OCI-LY1 (cell line): Measurements from ENCODE around the gene SNTB2.

Experiments used
- H2AFZ ChIP-seq: fragments of 200-600 bp; sonication (generic), shearing (Covaris generic); 2 replicates; pipeline ENCODE4 v1.6.0; 2014; ENCODE audit warnings: antibody characterized with exemption, mild to moderate bottlenecking, low read length
- H3F3A ChIP-seq: fragments of 200-600 bp; sonication (generic), shearing (Covaris generic); 2 replicates; pipeline ENCODE4 v1.6.0; 2014; ENCODE audit warnings: mild to moderate bottlenecking, antibody characterized with exemption, low read length, moderate library complexity; ENCODE audit not compliant: insufficient read depth
- H3K27ac ChIP-seq: fragments of 200-600 bp; sonication (generic); 2 replicates; pipeline ENCODE4 v1.5.1; 2014; ENCODE audit warnings: low read length, mixed run types, mild to moderate bottlenecking, low read depth; ENCODE audit not compliant: poor library complexity, severe bottlenecking
- H3K27me3 ChIP-seq: fragments of 200-600 bp; sonication (generic); 2 replicates; pipeline ENCODE4 v1.6.0; 2014; ENCODE audit warnings: antibody characterized with exemption, mild to moderate bottlenecking, low read length, moderate library complexity; ENCODE audit not compliant: insufficient read depth
- H3K36me3 ChIP-seq: fragments of 200-600 bp; sonication (generic); 2 replicates; pipeline ENCODE4 v1.6.1; 2014; ENCODE audit warnings: mild to moderate bottlenecking, antibody characterized with exemption, low read length, moderate library complexity, mixed read lengths; ENCODE audit not compliant: insufficient read depth
- H3K4me1 ChIP-seq: fragments of 200-600 bp; sonication (generic); 2 replicates; pipeline ENCODE4 v1.5.1; 2014; ENCODE audit warnings: mild to moderate bottlenecking, low read length, moderate library complexity; ENCODE audit not compliant: insufficient read depth, severe bottlenecking
- H3K4me2 ChIP-seq: fragments of 200-600 bp; sonication (generic), shearing (Covaris generic); 2 replicates; pipeline ENCODE4 v1.6.1; 2014; ENCODE audit warnings: low read length
- H3K4me3 ChIP-seq: fragments of 200-600 bp; sonication (generic); 2 replicates; pipeline ENCODE4 v1.5.1; 2014; ENCODE audit warnings: low read length, low read depth, mild to moderate bottlenecking, mixed read lengths; ENCODE audit not compliant: poor library complexity, severe bottlenecking
- H3K79me2 ChIP-seq: fragments of 200-600 bp; shearing (Covaris generic); 2 replicates; pipeline ENCODE4 v1.6.1; 2016; ENCODE audit warnings: mixed run types, low read length, mixed read lengths; ENCODE audit not compliant: insufficient read depth
- H3K9ac ChIP-seq: fragments of 200-600 bp; sonication (generic), shearing (Covaris generic); 2 replicates; pipeline ENCODE4 v1.6.1; 2014; ENCODE audit warnings: mild to moderate bottlenecking, low read length, mixed read lengths
- H3K9me2 ChIP-seq: fragments of 200-600 bp; sonication (generic), shearing (Covaris generic); 2 replicates; pipeline ENCODE4 v1.6.1; 2014; ENCODE audit warnings: low read depth, mild to moderate bottlenecking, low read length, mixed read lengths
- H3K9me3 ChIP-seq: fragments of 200-600 bp; shearing (Covaris generic); 2 replicates; pipeline ENCODE4 v1.6.1; 2014; ENCODE audit warnings: low read length, mixed read lengths
- H4K20me1 ChIP-seq: fragments of 200-600 bp; sonication (generic), shearing (Covaris generic); 2 replicates; pipeline ENCODE4 v1.6.0; 2016; ENCODE audit warnings: mild to moderate bottlenecking, low read length; ENCODE audit not compliant: insufficient read depth
- EZH2 ChIP-seq: fragments of 200-600 bp; sonication (generic), shearing (Covaris generic); IDR thresholded peaks from 2 replicates; pipeline ENCODE4 v1.8.0; 2017; ENCODE audit warnings: borderline replicate concordance, mixed run types, mild to moderate bottlenecking, antibody characterized with exemption, low read length, moderate library complexity, mixed read lengths
- TF ChIP-seq, protein P1 (sequence below): fragments of 200-600 bp; sonication (generic), shearing (Covaris generic); IDR thresholded peaks from 2 replicates; pipeline ENCODE4 v1.5.1; 2017; ENCODE audit warnings: mild to moderate bottlenecking, antibody characterized with exemption, low read length, moderate library complexity, mixed read lengths

SNTB2 gene

DNA sequence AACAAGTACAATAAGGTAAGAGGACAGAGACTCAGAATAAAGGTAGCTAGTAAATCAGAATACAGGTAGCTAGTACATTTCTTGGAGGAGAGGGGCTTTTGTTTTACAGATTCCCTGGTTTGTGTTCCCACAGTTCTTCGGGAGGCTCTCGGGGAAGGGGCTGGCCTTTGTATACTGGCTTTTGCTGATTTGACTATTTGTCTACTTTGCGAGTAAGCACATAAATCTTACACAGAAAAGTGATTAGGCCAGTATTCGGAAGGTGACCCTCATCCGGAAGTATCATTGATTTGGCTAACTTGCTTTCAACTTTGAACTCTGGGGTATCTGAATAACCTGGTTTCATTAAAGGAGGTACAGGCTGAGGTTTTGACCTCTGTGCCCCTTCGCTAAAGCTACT is 21.4 kb upstream of the SNTB2 start:
- Histone ChIP-seq H3K9me2 (no peaks in the 10 kb centered on the region), H3K36me3 (peaks cover 91% of the 10 kb centered on the region), H3K9ac (no peak overlapping the region), H3K4me1 (no peaks in the 10 kb centered on the region), H3K4me3 (no peak overlapping the region), H4K20me1 (no peaks in the 10 kb centered on the region), H3K27me3 (no peaks in the 10 kb centered on the region), H3K27ac (no peak overlapping the region), H2AFZ (no peak overlapping the region), H3K79me2 (no peaks in the 10 kb centered on the region), H3F3A (no peaks in the 10 kb centered on the region), H3K4me2 (no peak overlapping the region), H3K9me3 (no peaks in the 10 kb centered on the region)
- TF ChIP-seq, protein P1, sequence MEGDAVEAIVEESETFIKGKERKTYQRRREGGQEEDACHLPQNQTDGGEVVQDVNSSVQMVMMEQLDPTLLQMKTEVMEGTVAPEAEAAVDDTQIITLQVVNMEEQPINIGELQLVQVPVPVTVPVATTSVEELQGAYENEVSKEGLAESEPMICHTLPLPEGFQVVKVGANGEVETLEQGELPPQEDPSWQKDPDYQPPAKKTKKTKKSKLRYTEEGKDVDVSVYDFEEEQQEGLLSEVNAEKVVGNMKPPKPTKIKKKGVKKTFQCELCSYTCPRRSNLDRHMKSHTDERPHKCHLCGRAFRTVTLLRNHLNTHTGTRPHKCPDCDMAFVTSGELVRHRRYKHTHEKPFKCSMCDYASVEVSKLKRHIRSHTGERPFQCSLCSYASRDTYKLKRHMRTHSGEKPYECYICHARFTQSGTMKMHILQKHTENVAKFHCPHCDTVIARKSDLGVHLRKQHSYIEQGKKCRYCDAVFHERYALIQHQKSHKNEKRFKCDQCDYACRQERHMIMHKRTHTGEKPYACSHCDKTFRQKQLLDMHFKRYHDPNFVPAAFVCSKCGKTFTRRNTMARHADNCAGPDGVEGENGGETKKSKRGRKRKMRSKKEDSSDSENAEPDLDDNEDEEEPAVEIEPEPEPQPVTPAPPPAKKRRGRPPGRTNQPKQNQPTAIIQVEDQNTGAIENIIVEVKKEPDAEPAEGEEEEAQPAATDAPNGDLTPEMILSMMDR: no peak
- TF ChIP-seq EZH2: no peak

DNA sequence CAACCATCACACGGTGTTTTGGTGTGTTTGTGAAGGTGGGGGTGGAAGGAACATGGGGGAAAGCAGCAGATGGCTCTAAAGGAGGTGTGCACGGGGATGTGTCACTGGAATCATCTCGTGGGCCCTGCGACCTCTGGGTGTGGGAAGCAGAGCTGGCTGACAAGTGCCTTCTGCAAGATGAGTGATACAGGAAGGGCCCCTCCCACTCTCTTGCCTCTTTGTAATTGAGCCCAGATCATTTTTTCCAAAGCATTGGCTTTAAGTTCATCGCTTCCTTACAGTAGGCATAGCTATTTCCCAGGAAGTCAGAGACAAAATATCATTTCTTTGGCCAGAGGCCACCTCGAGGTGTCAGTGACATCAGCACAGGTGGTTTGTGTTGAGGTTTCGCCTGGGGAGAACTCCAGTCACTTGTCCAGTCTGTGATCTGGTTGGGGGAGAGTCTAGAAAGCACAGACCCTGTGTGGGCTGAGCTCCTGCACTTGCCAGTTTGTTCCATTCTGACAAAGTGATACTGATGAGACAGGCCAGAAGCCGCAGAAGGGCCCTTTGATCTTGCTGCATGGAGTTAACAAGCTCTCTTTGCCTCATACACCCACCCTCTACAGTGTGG is 20.6 kb upstream of the SNTB2 start:
- Histone ChIP-seq H3K4me3 (no peak overlapping the region), H3K9me3 (no peaks in the 10 kb centered on the region), H3K79me2 (no peaks in the 10 kb centered on the region), H3K4me1 (no peaks in the 10 kb centered on the region), H3F3A (no peaks in the 10 kb centered on the region), H3K4me2 (no peak overlapping the region), H2AFZ (no peak overlapping the region), H3K27me3 (no peaks in the 10 kb centered on the region), H3K9me2 (no peaks in the 10 kb centered on the region), H3K36me3 (peaks cover 87% of the 10 kb centered on the region), H4K20me1 (no peaks in the 10 kb centered on the region), H3K27ac (no peak overlapping the region), H3K9ac (no peak overlapping the region)
- no peak for TF ChIP-seq EZH2
- TF ChIP-seq, protein P1: no peak

DNA sequence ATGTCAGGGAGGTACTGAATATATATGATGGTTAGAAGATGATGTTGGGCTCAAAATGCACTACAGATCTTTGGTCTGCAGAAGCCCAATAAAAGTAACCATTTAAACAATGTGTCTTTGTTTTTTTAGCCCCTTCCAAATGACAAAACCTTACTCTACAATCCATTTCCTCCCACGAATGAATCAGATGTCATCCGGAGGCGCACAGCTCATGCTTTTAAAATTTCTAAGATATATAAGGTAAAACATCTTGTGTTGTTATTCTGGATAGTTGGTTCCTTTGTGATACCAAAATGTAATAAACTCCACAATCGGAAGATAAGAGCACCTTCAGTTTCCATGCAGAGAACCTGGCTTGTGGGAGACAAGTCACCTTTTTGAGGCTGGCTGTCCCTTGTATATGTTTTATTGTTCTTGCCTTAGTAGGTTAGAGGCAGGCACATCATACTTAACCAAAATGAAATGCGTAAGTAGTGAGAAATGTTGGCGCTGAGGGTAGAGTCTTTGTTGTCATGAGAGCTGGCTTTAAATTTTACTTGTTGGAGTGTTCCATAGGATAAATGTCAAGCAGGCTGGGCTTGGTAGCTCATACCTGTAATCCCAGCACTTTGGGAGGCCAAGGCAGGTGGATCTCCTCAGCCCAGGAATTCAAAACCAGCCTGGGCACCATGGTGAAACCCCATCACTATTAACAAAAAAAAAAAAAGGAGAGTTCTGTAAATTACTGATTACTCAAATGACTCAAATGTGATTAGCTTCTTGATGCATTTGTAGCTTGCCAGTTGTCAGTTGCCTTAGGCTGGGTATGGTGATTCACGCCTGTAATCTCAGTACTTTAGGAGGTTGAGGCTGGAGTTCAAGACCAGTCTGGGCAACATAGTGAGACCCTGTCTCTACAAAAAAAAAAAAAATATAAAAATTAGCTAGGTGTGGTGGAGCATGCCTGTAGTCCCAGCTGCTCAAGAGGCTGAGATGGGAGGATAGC is 19.7 kb upstream of the SNTB2 start:
- Histone ChIP-seq H3K9me2 (no peaks in the 10 kb centered on the region), H3K9me3 (no peaks in the 10 kb centered on the region), H3K4me1 (no peaks in the 10 kb centered on the region), H3K79me2 (no peaks in the 10 kb centered on the region), H3K4me2 (no peak overlapping the region), H3K36me3 (peaks cover 81% of the 10 kb centered on the region), H3K9ac (no peak overlapping the region), H2AFZ (no peak overlapping the region), H3K4me3 (no peak overlapping the region), H4K20me1 (no peaks in the 10 kb centered on the region), H3K27me3 (no peaks in the 10 kb centered on the region), H3F3A (no peaks in the 10 kb centered on the region), H3K27ac (no peak overlapping the region)
- TF ChIP-seq, protein P1: no peak
- no peak for TF ChIP-seq EZH2
